Hepatocyte (in vitro differentiated cells): Measurements from ENCODE around the gene BCL2L1.

ENCODE experiments used
- EZH2 ChIP-seq: fragments of 200-600 bp; sonication (generic); IDR thresholded peaks from 2 replicates; pipeline ENCODE4 v1.6.1; 2016; ENCODE audit warnings: antibody characterized with exemption, mild to moderate bottlenecking, borderline replicate concordance
- TF ChIP-seq, protein P1 (sequence below): fragments of 200-600 bp; sonication (generic); IDR thresholded peaks from 2 replicates; pipeline ENCODE4 v1.5.1; 2016; ENCODE audit warnings: antibody characterized with exemption, mild to moderate bottlenecking; ENCODE audit not compliant: poor library complexity

DNA sequence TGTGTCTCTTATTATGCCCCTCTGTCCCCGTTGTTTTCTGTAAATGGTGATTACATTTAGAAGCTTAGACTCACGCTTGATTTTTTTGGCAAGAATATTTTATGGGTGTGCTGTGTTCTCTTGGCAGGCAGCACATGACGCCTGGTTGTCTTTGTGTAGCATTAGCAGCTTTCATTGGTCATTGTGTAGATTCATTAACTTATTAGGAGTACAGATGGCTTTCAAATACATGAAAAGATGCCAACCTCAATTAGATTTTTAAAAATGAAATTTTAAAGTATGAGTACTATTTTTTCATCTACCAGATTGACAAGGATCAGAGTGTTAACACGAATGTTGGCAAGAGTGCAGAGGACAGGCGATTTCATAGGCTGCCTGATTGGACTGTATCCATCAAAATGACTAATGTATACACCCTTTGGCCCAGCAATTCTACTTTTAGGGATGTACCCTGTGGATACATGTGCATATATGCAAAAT, 69.7 kb downstream of the BCL2L1 start:
- TF ChIP-seq EZH2 = no peak
- TF ChIP-seq, protein P1, sequence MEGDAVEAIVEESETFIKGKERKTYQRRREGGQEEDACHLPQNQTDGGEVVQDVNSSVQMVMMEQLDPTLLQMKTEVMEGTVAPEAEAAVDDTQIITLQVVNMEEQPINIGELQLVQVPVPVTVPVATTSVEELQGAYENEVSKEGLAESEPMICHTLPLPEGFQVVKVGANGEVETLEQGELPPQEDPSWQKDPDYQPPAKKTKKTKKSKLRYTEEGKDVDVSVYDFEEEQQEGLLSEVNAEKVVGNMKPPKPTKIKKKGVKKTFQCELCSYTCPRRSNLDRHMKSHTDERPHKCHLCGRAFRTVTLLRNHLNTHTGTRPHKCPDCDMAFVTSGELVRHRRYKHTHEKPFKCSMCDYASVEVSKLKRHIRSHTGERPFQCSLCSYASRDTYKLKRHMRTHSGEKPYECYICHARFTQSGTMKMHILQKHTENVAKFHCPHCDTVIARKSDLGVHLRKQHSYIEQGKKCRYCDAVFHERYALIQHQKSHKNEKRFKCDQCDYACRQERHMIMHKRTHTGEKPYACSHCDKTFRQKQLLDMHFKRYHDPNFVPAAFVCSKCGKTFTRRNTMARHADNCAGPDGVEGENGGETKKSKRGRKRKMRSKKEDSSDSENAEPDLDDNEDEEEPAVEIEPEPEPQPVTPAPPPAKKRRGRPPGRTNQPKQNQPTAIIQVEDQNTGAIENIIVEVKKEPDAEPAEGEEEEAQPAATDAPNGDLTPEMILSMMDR = no peak
